Uterus (tissue), 2 donors: ENCODE measurements around the gene CCDC57.

Experiments
- CTCF ChIP-seq, 4 experiments: fragments of 200-600 bp in 2 of 4; fragments of 450-650 bp in 2 of 4; sonication (generic) in 2 of 4; IDR thresholded peaks; one replicate each; pipeline ENCODE4 v1.5.1; 2016 to 2019; ENCODE audit warnings: antibody characterized with exemption in 4 of 4, mild to moderate bottlenecking in 2 of 4, moderate library complexity in 1 of 4
- POLR2A ChIP-seq, 2 donors: fragments of 450-650 bp; IDR thresholded peaks; one replicate each; pipeline ENCODE4 v1.6.1; 2016; ENCODE audit warnings: antibody characterized with exemption in 2 of 2, mild to moderate bottlenecking in 1 of 2, moderate library complexity in 1 of 2

- no peak for TF ChIP-seq CTCF (IDR thresholded peaks at IDR 0.05)
- no peak for TF ChIP-seq POLR2A (IDR thresholded peaks at IDR 0.05)
Observed at GRCh38 chr17:82085031-82085861, 127.4 kb downstream of the CCDC57 start.
